ENCODE results near the gene SP100.

SP100 gene

GRCh38 chr2:230564805-230565779 lies 149.1 kb downstream of the SP100 start:
- DNase-seq, result peak; percentile 0

- DNase-seq, result no peak
Observed at GRCh38 chr2:230569298-230569697, 153.3 kb downstream of the SP100 start.

GRCh38 chr2:230570987-230571386 lies 155.0 kb downstream of the SP100 start:
- no peak for DNase-seq

- no peak for DNase-seq
Observed at GRCh38 chr2:230575642-230576324, 159.8 kb downstream of the SP100 start.

- no peak for DNase-seq
Observed at GRCh38 chr2:230577114-230577513, 161.1 kb downstream of the SP100 start.

- no peak for DNase-seq
Observed at GRCh38 chr2:230578106-230578505, 162.1 kb downstream of the SP100 start.

- no peak for DNase-seq
Observed at GRCh38 chr2:230582851-230583283, 166.9 kb downstream of the SP100 start.

GRCh38 chr2:230583581-230583980 lies 167.6 kb downstream of the SP100 start:
- DNase-seq, result no peak

- no peak for DNase-seq
Observed at GRCh38 chr2:230586328-230586982, 170.5 kb downstream of the SP100 start.

- DNase-seq, result no peak
Observed at GRCh38 chr2:230589025-230589424, 173.0 kb downstream of the SP100 start.

- DNase-seq, result no peak
Observed at GRCh38 chr2:230589497-230590015, 173.6 kb downstream of the SP100 start.

GRCh38 chr2:230590333-230590732 lies 174.3 kb downstream of the SP100 start:
- no peak for DNase-seq

- DNase-seq, result no peak
Observed at GRCh38 chr2:230591850-230592249, 175.8 kb downstream of the SP100 start.

- no peak for DNase-seq
Observed at GRCh38 chr2:230592775-230593174, 176.8 kb downstream of the SP100 start.

Data from NCI-H2029 (cell line).